ENCODE data around the gene CACNA1S.

CACNA1S gene

GRCh38 chr1:201011616-201012015 lies 100.6 kb downstream of the CACNA1S start:
- in situ Hi-C loops (cut with MboI; ENCODE audit: low sequenced_read_pairs, unreplicated experiment): no loop called here
- TF ChIP-seq, protein P1, sequence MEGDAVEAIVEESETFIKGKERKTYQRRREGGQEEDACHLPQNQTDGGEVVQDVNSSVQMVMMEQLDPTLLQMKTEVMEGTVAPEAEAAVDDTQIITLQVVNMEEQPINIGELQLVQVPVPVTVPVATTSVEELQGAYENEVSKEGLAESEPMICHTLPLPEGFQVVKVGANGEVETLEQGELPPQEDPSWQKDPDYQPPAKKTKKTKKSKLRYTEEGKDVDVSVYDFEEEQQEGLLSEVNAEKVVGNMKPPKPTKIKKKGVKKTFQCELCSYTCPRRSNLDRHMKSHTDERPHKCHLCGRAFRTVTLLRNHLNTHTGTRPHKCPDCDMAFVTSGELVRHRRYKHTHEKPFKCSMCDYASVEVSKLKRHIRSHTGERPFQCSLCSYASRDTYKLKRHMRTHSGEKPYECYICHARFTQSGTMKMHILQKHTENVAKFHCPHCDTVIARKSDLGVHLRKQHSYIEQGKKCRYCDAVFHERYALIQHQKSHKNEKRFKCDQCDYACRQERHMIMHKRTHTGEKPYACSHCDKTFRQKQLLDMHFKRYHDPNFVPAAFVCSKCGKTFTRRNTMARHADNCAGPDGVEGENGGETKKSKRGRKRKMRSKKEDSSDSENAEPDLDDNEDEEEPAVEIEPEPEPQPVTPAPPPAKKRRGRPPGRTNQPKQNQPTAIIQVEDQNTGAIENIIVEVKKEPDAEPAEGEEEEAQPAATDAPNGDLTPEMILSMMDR (IDR thresholded peaks at IDR 0.05; ENCODE audit: borderline replicate concordance, control extremely low read depth, extremely low read depth, insufficient read depth, missing control alignments): no peak

DNA sequence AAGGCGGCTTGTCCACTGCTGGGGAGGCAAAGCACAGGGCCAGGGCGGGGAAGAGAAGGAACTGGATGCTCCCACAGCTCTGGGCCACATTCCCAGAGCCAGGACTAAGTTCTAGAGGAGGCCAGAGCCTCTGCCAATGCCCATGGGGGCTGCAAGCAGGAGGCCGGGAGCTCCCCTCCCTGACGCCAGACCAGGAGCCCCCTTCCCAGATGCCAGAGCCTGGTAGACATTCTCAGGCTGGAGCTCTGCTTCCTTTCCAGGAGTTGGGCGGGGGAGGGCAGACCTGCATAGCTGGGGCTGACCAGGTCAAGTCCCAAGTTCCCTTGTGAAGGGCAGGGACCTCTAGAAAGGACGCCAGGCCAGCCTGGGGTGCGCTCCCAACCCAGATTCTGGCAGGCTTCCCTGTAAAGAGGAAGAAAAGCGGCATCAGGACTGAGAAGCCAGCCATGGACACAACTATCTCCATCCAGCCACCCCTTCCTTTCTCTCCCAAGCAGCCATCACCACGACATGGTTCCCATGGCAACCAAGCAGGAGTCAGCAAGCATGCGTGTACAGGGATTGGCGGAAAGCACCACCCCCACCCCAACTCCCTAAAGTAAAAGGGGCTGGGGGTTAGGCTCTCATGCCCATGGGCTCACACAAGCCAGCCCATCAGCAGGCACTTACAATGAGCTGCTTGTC lies 102.1 kb downstream of the CACNA1S start:
- in situ Hi-C loops (cut with MboI; ENCODE audit: low sequenced_read_pairs, unreplicated experiment): no loop called here
- DNase-seq (ENCODE audit: low spot score): no peak
- TF ChIP-seq, protein P1 (IDR thresholded peaks at IDR 0.05; ENCODE audit: borderline replicate concordance, control extremely low read depth, extremely low read depth, insufficient read depth, missing control alignments): no peak

More at GRCh38 chr1:201011616-201012015, 100.6 kb downstream of the CACNA1S start:
- no peak for DNase-seq (ENCODE audit: low spot score)

DNA sequence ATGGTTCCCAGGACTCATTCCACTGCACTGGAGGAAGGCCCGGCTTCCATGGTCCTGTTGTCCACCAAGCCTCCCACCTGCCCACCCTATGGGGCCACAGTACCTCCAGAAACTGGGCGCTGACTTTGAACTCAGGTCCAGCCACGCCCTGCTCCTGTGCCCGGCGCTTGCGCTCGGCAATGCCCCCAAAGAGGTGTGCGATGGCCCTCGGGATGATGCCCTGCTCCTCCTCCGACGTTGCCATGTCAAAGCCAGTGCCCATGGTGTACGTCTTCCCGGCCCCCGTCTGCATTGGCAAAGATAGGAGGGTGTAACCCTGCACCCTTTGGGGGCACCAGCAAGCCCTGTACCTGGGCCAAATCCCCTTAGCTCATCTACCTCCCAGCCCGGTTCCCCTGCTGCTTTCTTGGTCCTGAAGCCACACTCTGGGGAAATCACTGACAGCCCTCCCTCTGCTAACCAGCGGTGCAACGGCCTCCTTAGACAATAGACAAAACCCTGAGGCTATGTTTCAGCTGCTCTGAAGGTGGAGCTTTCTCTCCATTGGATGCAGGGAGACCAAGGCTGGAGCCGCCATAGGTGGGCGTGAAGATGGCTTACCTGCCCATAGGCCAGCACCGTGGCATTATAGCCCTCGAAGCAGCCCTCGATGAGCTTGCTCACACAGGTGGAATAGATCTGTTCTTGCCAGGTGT lies 103.4 kb downstream of the CACNA1S start:
- DNase-seq (ENCODE audit: low spot score): no peak
- TF ChIP-seq, protein P1 (IDR thresholded peaks at IDR 0.05; ENCODE audit: borderline replicate concordance, control extremely low read depth, extremely low read depth, insufficient read depth, missing control alignments): no peak
- in situ Hi-C loops (cut with MboI; ENCODE audit: low sequenced_read_pairs, unreplicated experiment): no loop called here

DNA sequence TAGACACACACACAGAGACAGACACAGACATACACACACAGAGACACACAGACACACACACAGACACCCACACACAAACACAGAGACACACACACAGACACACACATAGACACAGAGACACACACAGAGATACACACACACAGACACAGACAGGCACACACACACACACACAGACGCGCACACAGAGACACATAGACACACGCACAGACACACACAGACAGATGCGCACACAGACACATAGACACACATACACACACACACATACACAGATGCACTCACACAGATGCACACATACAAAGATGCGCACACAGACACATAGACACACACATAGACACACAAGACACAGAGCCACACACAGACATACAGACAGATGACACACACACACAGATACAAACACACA lies 104.7 kb downstream of the CACNA1S start:
- DNase-seq (ENCODE audit: low spot score): no peak
- TF ChIP-seq, protein P1 (IDR thresholded peaks at IDR 0.05; ENCODE audit: borderline replicate concordance, control extremely low read depth, extremely low read depth, insufficient read depth, missing control alignments): no peak
- in situ Hi-C loops (cut with MboI; ENCODE audit: low sequenced_read_pairs, unreplicated experiment): no loop called here

GRCh38 chr1:201006450-201006849 lies 105.8 kb downstream of the CACNA1S start:
- TF ChIP-seq, protein P1 (IDR thresholded peaks at IDR 0.05; ENCODE audit: borderline replicate concordance, control extremely low read depth, extremely low read depth, insufficient read depth, missing control alignments): no peak
- no peak for DNase-seq (ENCODE audit: low spot score)
- in situ Hi-C loops (cut with MboI; ENCODE audit: low sequenced_read_pairs, unreplicated experiment): no loop called here

DNA sequence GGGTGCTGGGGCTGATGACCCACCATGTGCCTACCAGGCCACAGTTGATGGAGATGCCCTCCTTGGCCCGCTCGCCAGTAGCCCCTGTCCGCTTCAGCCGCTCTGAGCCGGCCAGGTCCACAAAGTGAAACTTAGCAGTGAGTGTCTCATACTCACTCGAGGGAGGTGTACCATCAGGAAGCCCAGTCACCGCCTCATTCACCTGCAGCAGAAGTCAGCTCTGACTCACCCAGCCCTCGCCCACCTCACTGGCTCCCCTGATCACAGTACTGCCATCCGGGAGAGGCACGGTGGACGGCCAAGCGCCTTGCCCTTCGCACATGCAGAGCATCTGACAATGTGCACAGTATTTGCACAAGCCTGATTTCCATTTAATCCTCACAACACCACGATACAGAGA lies 107.5 kb downstream of the CACNA1S start:
- in situ Hi-C loops (cut with MboI; ENCODE audit: low sequenced_read_pairs, unreplicated experiment): no loop called here
- no peak for DNase-seq (ENCODE audit: low spot score)
- TF ChIP-seq, protein P1 (IDR thresholded peaks at IDR 0.05; ENCODE audit: borderline replicate concordance, control extremely low read depth, extremely low read depth, insufficient read depth, missing control alignments): no peak

All from GM13976 (cell line).